Osteoblast (primary cell): ENCODE results near the gene CRIP2. TPM values are rescaled to one million over a fixed set of nuclear protein-coding genes. Genes with fewer than 3 reads are reported as not detected.

Experiments used
- DNase-seq: peaks from one replicate; pipeline ENCODE4 v3.0.0; 2011; ENCODE audit warnings: low spot score, mixed read lengths; ENCODE audit not compliant: insufficient read length; ENCODE audit errors: missing footprints
- H2AFZ ChIP-seq: 2 replicates; pipeline ENCODE4 v1.6.0; 2011; ENCODE audit warnings: mild to moderate bottlenecking, low read length
- H3K27ac ChIP-seq: 2 replicates; pipeline ENCODE4 v1.5.1; 2011; ENCODE audit warnings: mild to moderate bottlenecking, low read depth, low read length, moderate library complexity
- H3K27me3 ChIP-seq: 2 replicates; pipeline ENCODE4 v1.6.0; 2012; ENCODE audit warnings: mild to moderate bottlenecking, control low read depth, inconsistent platforms, low read length, moderate library complexity; ENCODE audit not compliant: insufficient read depth
- H3K36me3 ChIP-seq: 2 replicates; pipeline ENCODE4 v1.5.1; 2011; ENCODE audit warnings: mild to moderate bottlenecking, low read length, control low read depth, moderate library complexity; ENCODE audit not compliant: insufficient read depth
- H3K4me1 ChIP-seq: 2 replicates; pipeline ENCODE4 v1.5.1; 2011; ENCODE audit warnings: mild to moderate bottlenecking, low read length, control low read depth, moderate library complexity; ENCODE audit not compliant: insufficient read depth
- H3K4me2 ChIP-seq: 2 replicates; pipeline ENCODE4 v1.6.0; 2011; ENCODE audit warnings: mild to moderate bottlenecking, low read length; ENCODE audit not compliant: insufficient read depth
- H3K4me3 ChIP-seq: fragments of 200-600 bp; sonication (generic); 3 replicates; pipeline ENCODE4 v1.5.1; 2012; ENCODE audit warnings: mild to moderate bottlenecking, low read length, inconsistent platforms; ENCODE audit not compliant: insufficient read depth
- H3K79me2 ChIP-seq: 2 replicates; pipeline ENCODE4 v1.6.0; 2012; ENCODE audit warnings: mild to moderate bottlenecking, low read length, control low read depth, inconsistent platforms; ENCODE audit not compliant: insufficient read depth
- H3K9me3 ChIP-seq: 2 replicates; pipeline ENCODE4 v1.5.1; 2011; ENCODE audit warnings: low read depth, low read length, control low read depth
- H4K20me1 ChIP-seq: 2 replicates; pipeline ENCODE4 v1.6.0; 2012; ENCODE audit warnings: mild to moderate bottlenecking, low read length, control low read depth; ENCODE audit not compliant: insufficient read depth
- total RNA-seq: library from RNA; depleted of rRNA; stranded (reverse); fragments of >200 nt; gene quantifications from 2 replicates; pipeline ENCODE4 v1.2.3, GENCODE V29; 2012
- TF ChIP-seq, protein P1 (sequence below): IDR thresholded peaks from 2 replicates; pipeline ENCODE4 v1.5.1; 2011; ENCODE audit warnings: mild to moderate bottlenecking, low read depth, low read length, moderate library complexity; ENCODE audit errors: extremely low read depth

Gene CRIP2
- total RNA-seq, 1 donor = 43.8 TPM

- Histone ChIP-seq H3K4me3 (no peak overlapping the region), H3K27me3 (no peaks in the 10 kb centered on the region), H3K4me2 (no peak overlapping the region), H3K36me3 (peaks cover 5% of the 10 kb centered on the region), H3K79me2 (peaks cover 88% of the 10 kb centered on the region), H3K9me3 (no peaks in the 10 kb centered on the region), H3K27ac (no peak overlapping the region), H3K4me1 (peaks cover 13% of the 10 kb centered on the region), H4K20me1 (peaks cover 60% of the 10 kb centered on the region), H2AFZ (no peak overlapping the region)
- TF ChIP-seq, protein P1, sequence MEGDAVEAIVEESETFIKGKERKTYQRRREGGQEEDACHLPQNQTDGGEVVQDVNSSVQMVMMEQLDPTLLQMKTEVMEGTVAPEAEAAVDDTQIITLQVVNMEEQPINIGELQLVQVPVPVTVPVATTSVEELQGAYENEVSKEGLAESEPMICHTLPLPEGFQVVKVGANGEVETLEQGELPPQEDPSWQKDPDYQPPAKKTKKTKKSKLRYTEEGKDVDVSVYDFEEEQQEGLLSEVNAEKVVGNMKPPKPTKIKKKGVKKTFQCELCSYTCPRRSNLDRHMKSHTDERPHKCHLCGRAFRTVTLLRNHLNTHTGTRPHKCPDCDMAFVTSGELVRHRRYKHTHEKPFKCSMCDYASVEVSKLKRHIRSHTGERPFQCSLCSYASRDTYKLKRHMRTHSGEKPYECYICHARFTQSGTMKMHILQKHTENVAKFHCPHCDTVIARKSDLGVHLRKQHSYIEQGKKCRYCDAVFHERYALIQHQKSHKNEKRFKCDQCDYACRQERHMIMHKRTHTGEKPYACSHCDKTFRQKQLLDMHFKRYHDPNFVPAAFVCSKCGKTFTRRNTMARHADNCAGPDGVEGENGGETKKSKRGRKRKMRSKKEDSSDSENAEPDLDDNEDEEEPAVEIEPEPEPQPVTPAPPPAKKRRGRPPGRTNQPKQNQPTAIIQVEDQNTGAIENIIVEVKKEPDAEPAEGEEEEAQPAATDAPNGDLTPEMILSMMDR = no peak
- DNase-seq = peak; percentile 47
Observed at GRCh38 chr14:105426416-105427130, 48.0 kb upstream of the CRIP2 start.

DNA sequence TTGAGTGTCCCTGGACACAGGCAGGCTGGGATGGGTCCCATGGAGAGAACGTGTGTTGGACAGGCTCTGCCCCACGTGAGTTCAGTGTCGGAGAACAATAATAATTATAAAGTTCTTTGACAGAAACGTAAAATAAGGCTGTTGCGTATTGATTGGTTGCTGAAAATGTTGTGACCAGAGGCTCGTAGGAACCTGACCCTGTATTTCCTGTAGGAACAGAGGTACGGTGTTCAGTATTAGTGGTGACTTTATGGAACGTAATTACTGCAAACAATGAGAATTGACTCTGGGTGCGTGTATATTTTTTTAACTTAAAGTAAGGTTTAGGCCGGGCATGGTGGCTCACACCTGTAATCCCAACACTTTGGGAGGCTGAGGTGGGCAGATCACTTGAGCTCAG, 47.2 kb upstream of the CRIP2 start:
- peaks cover 56% of the 10 kb centered on the region for H4K20me1 ChIP-seq
- H3K36me3 ChIP-seq = peaks cover 5% of the 10 kb centered on the region
- no peaks in the 10 kb centered on the region for H3K27me3 ChIP-seq
- H3K4me3 ChIP-seq = no peak overlapping the region
- no peaks in the 10 kb centered on the region for H3K9me3 ChIP-seq
- no peak overlapping the region for H3K4me2 ChIP-seq
- TF ChIP-seq, protein P1 = no peak
- peaks cover 86% of the 10 kb centered on the region for H3K79me2 ChIP-seq
- peaks cover 16% of the 10 kb centered on the region for H3K4me1 ChIP-seq
- DNase-seq = no peak
- no peak overlapping the region for H3K27ac ChIP-seq
- H2AFZ ChIP-seq = no peak overlapping the region

DNA sequence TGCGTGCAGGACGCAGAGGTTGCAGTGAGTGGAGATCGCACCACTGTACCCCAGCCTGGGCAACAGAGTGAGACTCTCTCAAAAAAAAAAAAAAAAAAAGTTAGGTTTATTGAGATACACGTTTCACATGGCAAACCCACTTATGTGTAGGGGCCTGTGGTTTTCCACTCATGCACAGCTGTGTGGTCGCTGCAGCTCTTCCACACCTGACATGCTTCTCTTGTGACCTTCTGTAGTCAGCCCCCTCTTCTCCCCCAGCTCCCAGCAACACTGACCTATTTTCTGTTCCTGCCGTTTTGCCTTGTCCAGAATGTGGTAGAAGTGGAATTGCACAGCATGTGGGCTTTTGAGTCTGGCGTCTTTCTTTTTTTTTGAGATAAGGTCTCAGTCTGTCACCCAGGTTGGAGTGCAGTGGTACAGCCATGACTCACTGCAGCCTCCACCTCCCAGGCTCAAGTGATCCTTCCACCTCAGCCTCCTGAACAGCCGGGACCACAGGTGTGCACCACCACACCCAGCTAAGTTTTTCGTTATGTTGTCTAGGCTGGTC, 46.6 kb upstream of the CRIP2 start:
- peak; percentile 73 for DNase-seq
- no peak overlapping the region for H3K27ac ChIP-seq
- H2AFZ ChIP-seq = no peak overlapping the region
- H4K20me1 ChIP-seq = peaks cover 58% of the 10 kb centered on the region
- H3K9me3 ChIP-seq = no peaks in the 10 kb centered on the region
- peaks cover 16% of the 10 kb centered on the region for H3K4me1 ChIP-seq
- no peak overlapping the region for H3K4me3 ChIP-seq
- TF ChIP-seq, protein P1 = no peak
- H3K27me3 ChIP-seq = no peaks in the 10 kb centered on the region
- peaks cover 86% of the 10 kb centered on the region for H3K79me2 ChIP-seq
- H3K4me2 ChIP-seq = no peak overlapping the region
- H3K36me3 ChIP-seq = peaks cover 5% of the 10 kb centered on the region

GRCh38 chr14:105430042-105430441, 44.6 kb upstream of the CRIP2 start:
- TF ChIP-seq, protein P1 = no peak
- Histone ChIP-seq H3K79me2 (peaks cover 88% of the 10 kb centered on the region), H3K27ac (no peak overlapping the region), H3K27me3 (no peaks in the 10 kb centered on the region), H3K4me1 (peaks cover 16% of the 10 kb centered on the region), H3K36me3 (peaks cover 5% of the 10 kb centered on the region), H3K4me3 (no peak overlapping the region), H3K4me2 (no peak overlapping the region), H2AFZ (no peak overlapping the region), H4K20me1 (peaks cover 65% of the 10 kb centered on the region), H3K9me3 (no peaks in the 10 kb centered on the region)
- peak; percentile 3 for DNase-seq
